GM21717 (cell line): ENCODE data around the gene RNF151.
"Not testable (repeated sequence)": the region's sequence is repeated elsewhere in the genome, so short reads cannot be mapped to it uniquely, and the experiment has no call there.

Experiments used
- ATAC-seq: cut with Tn5 transposase; IDR thresholded peaks from one replicate; pipeline ENCODE4 v1.9.1; 2021; ENCODE audit warnings: mild to moderate bottlenecking, moderate library complexity; ENCODE audit not compliant: unreplicated experiment

Gene RNF151

GRCh38 chr16:2006317-2006716 is 39.7 kb downstream of the RNF151 start:
- ATAC-seq: no peak

- ATAC-seq: no peak
These were observed 40.6 kb downstream of the RNF151 start for GRCh38 chr16:2007081-2007836.

- ATAC-seq: no peak
These were observed 41.4 kb downstream of the RNF151 start for GRCh38 chr16:2008009-2008526.

- no peak for ATAC-seq
These were observed 42.0 kb downstream of the RNF151 start for GRCh38 chr16:2008631-2009163.

- peak; percentile 20 for ATAC-seq
These were observed 42.6 kb downstream of the RNF151 start for GRCh38 chr16:2009164-2009711.

- ATAC-seq: peak; percentile 66
These were observed 43.3 kb downstream of the RNF151 start, which contains the start of gene ZNF598 for GRCh38 chr16:2009791-2010510. Gene ZNF598, minus strand, starts transcription at chr16:2009821.

GRCh38 chr16:2011726-2012125 is 45.1 kb downstream of the RNF151 start:
- ATAC-seq: not testable (repeated sequence)

GRCh38 chr16:2013527-2013926 is 46.9 kb downstream of the RNF151 start:
- no peak for ATAC-seq

- ATAC-seq: no peak
These were observed 48.7 kb downstream of the RNF151 start for GRCh38 chr16:2015117-2015946.

- ATAC-seq: no peak
These were observed 49.2 kb downstream of the RNF151 start for GRCh38 chr16:2015947-2016208.

GRCh38 chr16:2016407-2016922 is 49.8 kb downstream of the RNF151 start:
- ATAC-seq: no peak
